ENCODE measurements around the gene OPN4. TPM values are rescaled to one million over a fixed set of nuclear protein-coding genes. Genes with fewer than 3 reads are reported as not detected.

Gene OPN4
- polyA plus RNA-seq, 2 of the 4 experiments (the other 2 are of a cell fraction), result not detected

- no peak for TF ChIP-seq USF2 (IDR thresholded peaks at IDR 0.05)
These were observed 7.4 kb upstream of the OPN4 start (continued) for GRCh38 chr10:86646933-86647332.

- TF ChIP-seq, protein P1, sequence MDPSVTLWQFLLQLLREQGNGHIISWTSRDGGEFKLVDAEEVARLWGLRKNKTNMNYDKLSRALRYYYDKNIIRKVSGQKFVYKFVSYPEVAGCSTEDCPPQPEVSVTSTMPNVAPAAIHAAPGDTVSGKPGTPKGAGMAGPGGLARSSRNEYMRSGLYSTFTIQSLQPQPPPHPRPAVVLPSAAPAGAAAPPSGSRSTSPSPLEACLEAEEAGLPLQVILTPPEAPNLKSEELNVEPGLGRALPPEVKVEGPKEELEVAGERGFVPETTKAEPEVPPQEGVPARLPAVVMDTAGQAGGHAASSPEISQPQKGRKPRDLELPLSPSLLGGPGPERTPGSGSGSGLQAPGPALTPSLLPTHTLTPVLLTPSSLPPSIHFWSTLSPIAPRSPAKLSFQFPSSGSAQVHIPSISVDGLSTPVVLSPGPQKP (IDR thresholded peaks at IDR 0.05; ENCODE audit: low read depth, low read length), result no peak
- TF ChIP-seq RFX5 (IDR thresholded peaks at IDR 0.05) (no peak), RARB (CRISPR knock-in tag; IDR thresholded peaks at IDR 0.05) (no peak), CHD4 (IDR thresholded peaks at IDR 0.05; ENCODE audit: borderline replicate concordance) (no peak), ESRRA (IDR thresholded peaks at IDR 0.05; ENCODE audit: borderline replicate concordance, low read length) (no peak), NFE2L2 (conservative IDR thresholded peaks at IDR 0.05; ENCODE audit: low read length) (no peak), JUNB (IDR thresholded peaks at IDR 0.05) (no peak), POLR2A (IDR thresholded peaks at IDR 0.05; ENCODE audit: low read length) (no peak), CEBPB (IDR thresholded peaks at IDR 0.05) (no peak), EP300 (IDR thresholded peaks at IDR 0.05) (no peak), KDM1A (IDR thresholded peaks at IDR 0.05; ENCODE audit: low read depth) (no peak)
- TF ChIP-seq, protein P2, sequence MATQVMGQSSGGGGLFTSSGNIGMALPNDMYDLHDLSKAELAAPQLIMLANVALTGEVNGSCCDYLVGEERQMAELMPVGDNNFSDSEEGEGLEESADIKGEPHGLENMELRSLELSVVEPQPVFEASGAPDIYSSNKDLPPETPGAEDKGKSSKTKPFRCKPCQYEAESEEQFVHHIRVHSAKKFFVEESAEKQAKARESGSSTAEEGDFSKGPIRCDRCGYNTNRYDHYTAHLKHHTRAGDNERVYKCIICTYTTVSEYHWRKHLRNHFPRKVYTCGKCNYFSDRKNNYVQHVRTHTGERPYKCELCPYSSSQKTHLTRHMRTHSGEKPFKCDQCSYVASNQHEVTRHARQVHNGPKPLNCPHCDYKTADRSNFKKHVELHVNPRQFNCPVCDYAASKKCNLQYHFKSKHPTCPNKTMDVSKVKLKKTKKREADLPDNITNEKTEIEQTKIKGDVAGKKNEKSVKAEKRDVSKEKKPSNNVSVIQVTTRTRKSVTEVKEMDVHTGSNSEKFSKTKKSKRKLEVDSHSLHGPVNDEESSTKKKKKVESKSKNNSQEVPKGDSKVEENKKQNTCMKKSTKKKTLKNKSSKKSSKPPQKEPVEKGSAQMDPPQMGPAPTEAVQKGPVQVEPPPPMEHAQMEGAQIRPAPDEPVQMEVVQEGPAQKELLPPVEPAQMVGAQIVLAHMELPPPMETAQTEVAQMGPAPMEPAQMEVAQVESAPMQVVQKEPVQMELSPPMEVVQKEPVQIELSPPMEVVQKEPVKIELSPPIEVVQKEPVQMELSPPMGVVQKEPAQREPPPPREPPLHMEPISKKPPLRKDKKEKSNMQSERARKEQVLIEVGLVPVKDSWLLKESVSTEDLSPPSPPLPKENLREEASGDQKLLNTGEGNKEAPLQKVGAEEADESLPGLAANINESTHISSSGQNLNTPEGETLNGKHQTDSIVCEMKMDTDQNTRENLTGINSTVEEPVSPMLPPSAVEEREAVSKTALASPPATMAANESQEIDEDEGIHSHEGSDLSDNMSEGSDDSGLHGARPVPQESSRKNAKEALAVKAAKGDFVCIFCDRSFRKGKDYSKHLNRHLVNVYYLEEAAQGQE (IDR thresholded peaks at IDR 0.05), result no peak
- CTCF ChIA-PET, result interaction anchor here (1.7 kb wide), 1 partner anchor 46 kb away, joined by 5 read pairs; no protein-coding TSS in a partner anchor
- FAIRE-seq (no peak), DNase-seq (ENCODE audit: low read depth in 1 of 2, low spot score in 1 of 2) (no peak), ATAC-seq (no peak)
- H3K4me2 ChIP-seq, result peak overlapping the region; percentile 26; the same call in 2 of the 3 replicates
- POLR2A ChIA-PET, result no interaction called here
- H3K4me1 ChIP-seq, result peaks cover 28% of the 10 kb centered on the region
- H3K27ac ChIP-seq, result peak overlapping the region in 1 of 2 experiments; percentile 33; a peak in 1 of 6 replicates
- H3K4me3 ChIP-seq, result no peak overlapping the region
- H3K9me3 ChIP-seq, result no peaks in the 10 kb centered on the region
- 66% methylated on average over 12 of the region's 13 CpGs for WGBS (ENCODE audit: missing lambda C conversion rate)
These were observed 6.3 kb upstream of the OPN4 start for GRCh38 chr10:86647773-86648703.

DNA sequence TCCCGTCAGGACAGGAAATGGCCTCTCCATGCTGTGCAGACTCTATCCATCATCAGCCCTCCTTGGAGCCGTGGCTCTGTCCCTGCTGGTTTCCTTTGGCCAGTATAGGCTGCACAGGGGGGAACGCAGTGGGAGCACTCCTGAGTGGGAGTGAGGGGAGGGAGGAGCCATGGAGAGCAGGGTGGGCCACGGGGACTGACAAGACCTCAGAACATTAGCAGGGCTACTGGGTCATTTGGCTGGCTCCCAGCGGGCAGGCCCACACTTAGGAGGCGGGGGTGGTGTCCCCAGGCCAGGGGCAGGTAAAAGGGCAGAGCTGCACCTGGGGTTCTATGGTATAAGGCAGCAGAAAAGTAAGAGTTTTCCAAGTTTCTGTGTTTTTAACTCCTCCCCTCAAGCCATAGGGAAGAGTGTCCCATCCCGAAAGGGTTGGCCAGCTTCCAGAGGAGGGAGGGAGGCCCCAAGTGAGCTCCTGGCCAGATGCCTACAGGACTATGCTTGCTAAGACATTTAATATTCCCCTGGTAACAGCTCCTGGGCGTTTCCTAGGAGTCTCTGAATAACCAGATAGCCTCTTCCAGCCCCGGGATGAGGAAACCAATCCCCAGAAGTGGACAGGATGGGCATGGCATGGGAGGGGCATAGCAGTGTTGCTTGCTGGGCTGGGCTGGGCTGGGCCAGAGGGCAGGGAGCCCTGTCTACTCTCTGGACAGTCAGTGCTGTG lies 5.5 kb upstream of the OPN4 start:
- Histone ChIP-seq H3K9me3 (no peaks in the 10 kb centered on the region), H3K4me2 (peak overlapping the region; percentile 26), H3K4me3 (no peak overlapping the region), H3K27ac (peak overlapping the region; percentile 10 to 63; a peak in 4 of 6 replicates), H3K4me1 (peaks cover 28% of the 10 kb centered on the region)
- TF ChIP-seq ZNF302 (CRISPR knock-in tag; IDR thresholded peaks at IDR 0.05) (no peak), ZC3H11A (IDR thresholded peaks at IDR 0.05) (no peak), KDM5A (IDR thresholded peaks at IDR 0.05) (no peak)
- TF ChIP-seq, protein P3, sequence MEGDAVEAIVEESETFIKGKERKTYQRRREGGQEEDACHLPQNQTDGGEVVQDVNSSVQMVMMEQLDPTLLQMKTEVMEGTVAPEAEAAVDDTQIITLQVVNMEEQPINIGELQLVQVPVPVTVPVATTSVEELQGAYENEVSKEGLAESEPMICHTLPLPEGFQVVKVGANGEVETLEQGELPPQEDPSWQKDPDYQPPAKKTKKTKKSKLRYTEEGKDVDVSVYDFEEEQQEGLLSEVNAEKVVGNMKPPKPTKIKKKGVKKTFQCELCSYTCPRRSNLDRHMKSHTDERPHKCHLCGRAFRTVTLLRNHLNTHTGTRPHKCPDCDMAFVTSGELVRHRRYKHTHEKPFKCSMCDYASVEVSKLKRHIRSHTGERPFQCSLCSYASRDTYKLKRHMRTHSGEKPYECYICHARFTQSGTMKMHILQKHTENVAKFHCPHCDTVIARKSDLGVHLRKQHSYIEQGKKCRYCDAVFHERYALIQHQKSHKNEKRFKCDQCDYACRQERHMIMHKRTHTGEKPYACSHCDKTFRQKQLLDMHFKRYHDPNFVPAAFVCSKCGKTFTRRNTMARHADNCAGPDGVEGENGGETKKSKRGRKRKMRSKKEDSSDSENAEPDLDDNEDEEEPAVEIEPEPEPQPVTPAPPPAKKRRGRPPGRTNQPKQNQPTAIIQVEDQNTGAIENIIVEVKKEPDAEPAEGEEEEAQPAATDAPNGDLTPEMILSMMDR (IDR thresholded peaks at IDR 0.05), result no peak
- TF ChIP-seq, protein P2 (IDR thresholded peaks at IDR 0.05), result no peak
- WGBS (ENCODE audit: missing lambda C conversion rate), result 55% methylated on average over 9 of the region's 9 CpGs
- ATAC-seq, result peak; percentile 78 to 90
- no peak for FAIRE-seq
- peak; percentile 40 to 68 for DNase-seq (ENCODE audit: low read depth in 1 of 2, low spot score in 1 of 2)
- ChIA-PET CTCF (interaction anchor here (1.7 kb wide), 1 partner anchor 45 kb away, joined by 5 read pairs; no protein-coding TSS in a partner anchor), POLR2A (no interaction called here)

Data from A549 (cell line).